Activated naive CD8-positive, alpha-beta T cell (primary cell): ENCODE data around the gene ANKRD17.
"Not testable (repeated sequence)": the region's sequence is repeated elsewhere in the genome, so short reads cannot be mapped to it uniquely, and the experiment has no call there.

Experiments used
- H3K27ac Mint-ChIP-seq: one replicate; pipeline ENCODE4 v1.8.0; 2021; ENCODE audit warnings: mixed read lengths
- H3K27me3 Mint-ChIP-seq: one replicate; pipeline ENCODE4 v1.8.0; 2021; ENCODE audit warnings: mixed read lengths
- H3K36me3 Mint-ChIP-seq: one replicate; pipeline ENCODE4 v1.8.0; 2021; ENCODE audit warnings: mixed read lengths
- H3K4me1 Mint-ChIP-seq: one replicate; pipeline ENCODE4 v1.8.0; 2021; ENCODE audit warnings: low read depth, mixed read lengths
- H3K4me3 Mint-ChIP-seq: one replicate; pipeline ENCODE4 v1.8.0; 2021; ENCODE audit warnings: mild to moderate bottlenecking, mixed read lengths
- H3K9me3 Mint-ChIP-seq: one replicate; pipeline ENCODE4 v1.8.0; 2021; ENCODE audit warnings: low read depth, mixed read lengths

The ANKRD17 gene

DNA sequence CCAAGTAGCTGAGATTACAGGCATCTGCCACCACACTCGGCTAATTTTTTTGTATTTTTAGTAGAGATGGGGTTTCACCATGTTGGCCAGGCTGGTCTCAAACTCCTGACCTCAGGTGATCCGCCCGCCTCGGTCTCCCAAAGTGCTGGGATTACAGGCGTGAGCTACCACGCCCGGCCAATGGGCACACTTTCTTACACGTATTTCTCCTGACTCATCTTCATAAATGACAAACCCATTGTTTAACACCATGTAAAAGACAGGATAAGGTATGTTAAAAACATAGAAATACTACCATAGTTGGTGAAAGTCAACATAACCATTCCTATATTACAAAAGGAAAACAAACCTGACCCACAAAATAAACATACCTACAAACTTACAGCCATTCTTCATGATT, 2.8 kb downstream of the ANKRD17 start:
- Mint-ChIP-seq H3K4me3 (peak overlapping the region; percentile 96), H3K36me3 (peaks cover 11% of the 10 kb centered on the region), H3K4me1 (peaks cover 73% of the 10 kb centered on the region)
- H3K9me3 Mint-ChIP-seq, H3K27ac Mint-ChIP-seq, H3K27me3 Mint-ChIP-seq: not testable (repeated sequence)

DNA sequence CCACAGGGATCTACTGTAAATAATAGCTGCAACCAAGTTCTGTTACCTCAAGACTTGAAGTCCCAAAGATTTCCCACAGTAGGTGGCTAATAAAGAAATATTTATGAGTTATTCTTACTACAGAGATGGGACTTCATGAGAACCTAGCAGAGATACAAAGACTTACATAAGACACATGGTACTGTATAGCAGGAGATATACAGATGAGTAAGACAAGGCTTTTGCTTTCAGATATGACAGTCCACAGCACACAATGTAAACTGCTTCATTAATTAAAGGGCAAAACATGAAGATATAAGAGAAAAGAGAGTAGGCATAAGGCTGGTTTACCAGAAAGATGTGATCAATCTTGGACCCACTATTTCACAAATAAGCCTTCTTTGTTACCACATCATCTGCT, 6.6 kb downstream of the ANKRD17 start:
- Mint-ChIP-seq H3K27ac (peak overlapping the region; percentile 68), H3K27me3 (no peaks in the 10 kb centered on the region), H3K9me3 (no peaks in the 10 kb centered on the region), H3K36me3 (peaks cover 20% of the 10 kb centered on the region), H3K4me1 (peaks cover 77% of the 10 kb centered on the region), H3K4me3 (no peak overlapping the region)

DNA sequence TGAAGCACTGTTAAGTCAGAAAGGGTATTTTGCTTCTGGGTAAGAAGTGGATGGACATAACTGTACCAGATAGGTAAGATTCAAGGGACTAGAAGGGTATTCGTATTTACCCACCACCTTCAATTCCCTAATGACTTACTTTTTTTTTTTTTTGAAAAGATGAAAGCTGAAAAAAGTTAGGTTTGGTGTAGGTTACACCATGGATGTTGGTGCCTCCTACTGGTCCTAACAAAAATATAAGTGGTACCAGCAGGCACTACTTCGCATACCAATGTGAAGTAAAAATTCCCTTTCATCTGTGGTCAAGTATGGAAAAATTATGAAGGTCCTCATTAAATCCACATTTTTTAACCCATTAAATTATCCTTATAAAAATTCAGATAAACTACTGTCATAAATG, 7.2 kb downstream of the ANKRD17 start:
- H3K4me1 Mint-ChIP-seq, result peaks cover 76% of the 10 kb centered on the region
- peaks cover 20% of the 10 kb centered on the region for H3K36me3 Mint-ChIP-seq
- no peak overlapping the region for H3K27ac Mint-ChIP-seq
- H3K4me3 Mint-ChIP-seq, result no peak overlapping the region
- no peaks in the 10 kb centered on the region for H3K9me3 Mint-ChIP-seq
- no peaks in the 10 kb centered on the region for H3K27me3 Mint-ChIP-seq

DNA sequence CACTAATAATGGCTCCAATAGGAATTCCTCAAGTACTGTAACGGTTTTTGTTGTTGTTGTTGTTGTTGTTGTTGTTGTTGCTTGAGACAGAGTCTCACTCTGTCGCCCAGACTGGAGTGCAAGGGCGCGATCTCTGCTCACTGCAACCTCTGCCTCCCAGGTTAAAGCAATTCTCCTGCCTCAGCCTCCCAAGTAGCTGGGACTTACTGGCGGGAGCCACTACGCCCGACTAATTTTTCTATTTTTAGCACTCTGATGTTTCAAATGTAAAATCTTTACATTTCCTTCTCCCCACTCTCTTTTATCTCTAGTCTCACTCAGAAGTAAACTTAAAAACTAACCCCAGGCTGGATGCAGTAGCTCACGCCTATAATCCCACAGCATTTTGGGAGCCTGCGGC, 8.0 kb downstream of the ANKRD17 start:
- Mint-ChIP-seq H3K4me3 (no peak overlapping the region), H3K4me1 (peaks cover 76% of the 10 kb centered on the region), H3K27me3 (no peaks in the 10 kb centered on the region), H3K27ac (no peak overlapping the region), H3K9me3 (no peaks in the 10 kb centered on the region), H3K36me3 (peaks cover 18% of the 10 kb centered on the region)

DNA sequence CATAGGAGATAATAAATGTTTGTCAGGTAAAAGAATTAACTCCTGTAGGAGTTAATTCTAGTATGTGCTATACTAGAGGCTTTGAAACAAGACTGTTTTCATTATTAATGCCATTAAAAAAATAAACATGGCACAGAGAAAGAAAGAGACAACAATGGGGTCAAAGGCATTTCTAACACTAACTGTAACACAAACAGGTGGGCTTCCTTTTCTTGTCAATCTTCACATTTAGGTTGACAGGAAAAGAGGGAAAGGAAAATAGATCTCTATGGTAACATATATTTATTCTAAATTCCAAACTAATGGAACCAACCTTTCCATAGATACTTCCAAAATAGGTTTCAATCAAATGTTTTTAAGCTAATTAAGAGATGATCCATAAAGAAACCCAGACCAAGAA, 9.8 kb downstream of the ANKRD17 start:
- Mint-ChIP-seq H3K36me3 (peaks cover 20% of the 10 kb centered on the region), H3K4me3 (no peak overlapping the region), H3K27ac (no peak overlapping the region), H3K4me1 (peaks cover 71% of the 10 kb centered on the region), H3K9me3 (no peaks in the 10 kb centered on the region), H3K27me3 (no peaks in the 10 kb centered on the region)

DNA sequence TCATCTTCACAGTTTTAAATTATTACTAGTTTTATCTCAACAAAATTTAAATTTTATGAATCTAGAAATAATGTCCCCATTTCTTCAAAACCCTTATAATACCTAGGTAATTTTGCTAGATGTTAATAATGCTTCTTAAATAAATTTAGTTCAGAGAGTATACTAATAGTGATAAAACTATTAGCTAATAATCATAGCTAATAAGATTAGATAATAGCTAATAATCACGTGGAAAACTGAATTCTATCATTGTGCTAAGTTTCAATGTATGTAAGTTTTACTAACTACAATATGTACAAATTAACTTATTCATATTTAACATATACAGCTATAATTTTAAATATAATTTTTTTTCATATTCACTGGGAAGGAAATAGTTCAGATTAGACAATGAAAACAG, 10.2 kb downstream of the ANKRD17 start:
- Mint-ChIP-seq H3K4me1 (peaks cover 71% of the 10 kb centered on the region), H3K4me3 (no peak overlapping the region), H3K36me3 (peaks cover 20% of the 10 kb centered on the region), H3K9me3 (no peaks in the 10 kb centered on the region), H3K27ac (no peak overlapping the region), H3K27me3 (no peaks in the 10 kb centered on the region)

DNA sequence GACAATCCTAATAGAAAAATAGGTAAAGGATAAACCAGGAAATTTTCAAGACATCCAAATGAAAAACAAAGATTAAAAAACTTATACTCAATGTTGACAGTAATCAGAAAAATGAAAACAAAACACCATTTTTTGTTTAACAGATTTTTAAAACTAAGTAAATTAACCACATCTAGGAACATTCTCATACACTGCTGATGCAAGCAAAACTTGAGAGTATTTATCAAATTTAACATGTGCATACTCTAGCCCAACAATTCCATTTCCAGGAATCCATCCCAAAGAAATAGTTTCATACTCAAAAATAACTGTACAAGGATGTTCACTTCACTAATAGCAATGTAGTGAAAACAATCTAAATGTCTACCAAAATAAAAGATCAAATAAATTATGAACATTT, 11.5 kb downstream of the ANKRD17 start:
- Mint-ChIP-seq H3K36me3 (peaks cover 20% of the 10 kb centered on the region), H3K27me3 (no peaks in the 10 kb centered on the region), H3K9me3 (no peaks in the 10 kb centered on the region), H3K4me3 (no peak overlapping the region), H3K4me1 (peaks cover 68% of the 10 kb centered on the region), H3K27ac (no peak overlapping the region)

DNA sequence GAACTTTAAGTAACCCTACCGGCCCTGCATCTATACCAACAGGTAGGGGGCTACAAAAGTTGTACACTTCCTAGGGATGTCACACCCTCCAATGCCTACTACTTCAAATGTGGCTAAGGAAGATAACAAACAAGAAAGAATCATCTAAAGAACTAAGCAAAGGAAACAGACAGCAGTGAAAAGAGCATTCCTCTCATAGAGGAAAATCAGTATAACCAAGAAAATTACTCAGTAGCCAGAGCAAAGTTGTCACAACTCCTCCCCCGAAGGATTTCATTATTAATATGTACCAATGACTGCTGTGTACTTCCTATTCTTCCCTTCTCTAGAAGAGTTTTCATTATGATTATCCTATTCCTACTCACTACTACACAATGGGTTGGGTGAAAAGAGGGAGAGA, 12.6 kb downstream of the ANKRD17 start:
- Mint-ChIP-seq H3K36me3 (peaks cover 17% of the 10 kb centered on the region), H3K9me3 (no peaks in the 10 kb centered on the region), H3K4me3 (no peak overlapping the region), H3K27me3 (no peaks in the 10 kb centered on the region), H3K4me1 (peaks cover 66% of the 10 kb centered on the region), H3K27ac (peak overlapping the region; percentile 61)

DNA sequence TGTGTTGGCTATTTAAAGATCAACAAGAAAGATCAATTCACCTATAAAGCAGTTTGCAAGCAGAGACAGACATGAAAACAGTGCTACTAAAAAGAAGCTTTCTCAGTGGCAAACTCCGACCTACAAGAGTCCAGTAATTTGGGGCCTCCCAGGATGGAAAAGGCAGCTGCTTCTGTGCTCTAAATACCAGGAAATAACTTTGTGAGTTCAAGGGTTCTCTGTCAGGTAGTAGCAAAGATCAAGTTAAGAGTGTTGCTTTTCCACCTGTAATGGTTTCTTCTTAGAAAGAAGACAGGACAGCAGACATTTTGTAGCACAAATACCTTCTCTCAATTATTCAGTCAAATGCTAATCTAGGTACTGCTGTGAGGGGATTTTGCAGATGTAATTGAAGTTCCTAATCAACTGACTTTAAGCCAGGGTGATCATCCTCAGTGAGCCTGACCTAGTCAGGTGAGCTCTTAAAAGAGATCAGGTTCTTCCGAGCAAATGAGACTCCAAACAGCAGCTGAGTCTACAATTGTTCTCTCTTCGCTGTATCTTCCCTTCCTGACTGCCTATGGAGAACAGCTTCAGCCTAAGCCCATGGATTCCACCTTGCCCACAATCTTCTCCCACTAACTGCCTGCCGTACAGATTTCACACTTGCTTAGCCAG, 13.5 kb downstream of the ANKRD17 start:
- Mint-ChIP-seq H3K4me3 (no peak overlapping the region), H3K4me1 (peaks cover 66% of the 10 kb centered on the region), H3K36me3 (peaks cover 13% of the 10 kb centered on the region), H3K27me3 (no peaks in the 10 kb centered on the region), H3K9me3 (no peaks in the 10 kb centered on the region), H3K27ac (peak overlapping the region; percentile 85)

DNA sequence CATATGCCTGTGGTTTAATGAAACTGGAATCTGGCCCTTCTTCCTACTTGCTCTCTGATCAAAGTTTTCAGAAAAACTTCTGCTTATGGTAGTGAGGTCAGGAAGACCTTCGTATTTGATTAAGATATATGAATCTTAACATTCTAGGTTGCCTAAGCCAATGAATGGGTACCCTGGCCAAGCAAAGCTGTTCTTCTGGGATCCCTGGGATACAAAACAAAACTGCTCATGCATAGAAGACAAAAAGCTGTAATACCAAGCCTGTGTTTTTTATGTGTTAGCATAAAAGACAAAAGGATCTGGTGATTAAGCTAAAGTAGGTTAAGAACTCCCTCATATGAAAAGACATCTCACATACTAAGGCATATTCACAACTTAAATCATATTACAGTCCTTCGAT, 21.6 kb downstream of the ANKRD17 start:
- H3K4me1 Mint-ChIP-seq, result peaks cover 52% of the 10 kb centered on the region

DNA sequence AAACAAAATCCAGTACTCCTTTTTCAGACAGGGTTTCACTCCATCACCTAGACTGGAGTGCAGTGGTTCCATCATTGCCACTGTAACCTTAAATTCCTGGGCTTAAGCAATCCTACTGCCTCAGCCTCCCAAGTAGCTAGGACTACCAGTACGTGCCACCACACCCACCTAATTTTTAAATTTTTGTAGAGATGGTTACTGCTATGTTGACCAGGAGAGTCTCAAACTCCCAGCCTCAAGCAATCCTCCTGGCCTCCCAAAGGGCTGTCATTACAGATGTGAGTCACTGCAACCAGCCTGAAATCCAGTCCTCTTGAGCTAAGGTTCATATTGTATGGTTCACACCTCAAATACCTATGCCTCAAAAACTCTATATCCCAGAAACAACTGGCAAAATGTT, 22.4 kb downstream of the ANKRD17 start:
- peaks cover 51% of the 10 kb centered on the region for H3K4me1 Mint-ChIP-seq
- H3K27me3 Mint-ChIP-seq, result no peaks in the 10 kb centered on the region
- H3K27ac Mint-ChIP-seq, result no peak overlapping the region
- no peak overlapping the region for H3K4me3 Mint-ChIP-seq
- H3K9me3 Mint-ChIP-seq, result no peaks in the 10 kb centered on the region
- H3K36me3 Mint-ChIP-seq, result peaks cover 20% of the 10 kb centered on the region

More for the DNA sequence above, 21.6 kb downstream of the ANKRD17 start:
- H3K4me3 Mint-ChIP-seq, result no peak overlapping the region
- H3K27ac Mint-ChIP-seq, result peak overlapping the region; percentile 59
- no peaks in the 10 kb centered on the region for H3K27me3 Mint-ChIP-seq
- peaks cover 18% of the 10 kb centered on the region for H3K36me3 Mint-ChIP-seq
- no peaks in the 10 kb centered on the region for H3K9me3 Mint-ChIP-seq

DNA sequence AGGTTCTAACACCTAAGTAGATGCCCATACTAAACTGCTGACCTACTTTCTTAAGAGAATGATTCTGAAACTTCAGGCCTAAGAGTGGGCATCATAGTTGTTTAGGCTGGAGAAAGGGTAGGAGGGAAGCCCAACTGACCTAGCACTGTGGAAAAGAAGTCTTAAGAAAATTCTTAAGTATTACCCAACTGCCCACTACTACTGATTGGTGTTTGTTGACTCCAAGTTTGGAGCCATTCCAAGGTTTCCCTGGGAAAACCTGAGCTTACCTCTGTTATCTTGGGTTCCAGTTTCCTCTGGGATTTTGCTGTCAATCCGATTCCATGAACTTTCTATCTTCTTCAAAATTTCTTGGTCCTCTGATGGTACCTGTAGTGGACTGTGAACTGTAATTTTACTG, 23.9 kb downstream of the ANKRD17 start:
- H3K4me3 Mint-ChIP-seq, result no peak overlapping the region
- H3K27ac Mint-ChIP-seq, result no peak overlapping the region
- H3K36me3 Mint-ChIP-seq, result peaks cover 25% of the 10 kb centered on the region

DNA sequence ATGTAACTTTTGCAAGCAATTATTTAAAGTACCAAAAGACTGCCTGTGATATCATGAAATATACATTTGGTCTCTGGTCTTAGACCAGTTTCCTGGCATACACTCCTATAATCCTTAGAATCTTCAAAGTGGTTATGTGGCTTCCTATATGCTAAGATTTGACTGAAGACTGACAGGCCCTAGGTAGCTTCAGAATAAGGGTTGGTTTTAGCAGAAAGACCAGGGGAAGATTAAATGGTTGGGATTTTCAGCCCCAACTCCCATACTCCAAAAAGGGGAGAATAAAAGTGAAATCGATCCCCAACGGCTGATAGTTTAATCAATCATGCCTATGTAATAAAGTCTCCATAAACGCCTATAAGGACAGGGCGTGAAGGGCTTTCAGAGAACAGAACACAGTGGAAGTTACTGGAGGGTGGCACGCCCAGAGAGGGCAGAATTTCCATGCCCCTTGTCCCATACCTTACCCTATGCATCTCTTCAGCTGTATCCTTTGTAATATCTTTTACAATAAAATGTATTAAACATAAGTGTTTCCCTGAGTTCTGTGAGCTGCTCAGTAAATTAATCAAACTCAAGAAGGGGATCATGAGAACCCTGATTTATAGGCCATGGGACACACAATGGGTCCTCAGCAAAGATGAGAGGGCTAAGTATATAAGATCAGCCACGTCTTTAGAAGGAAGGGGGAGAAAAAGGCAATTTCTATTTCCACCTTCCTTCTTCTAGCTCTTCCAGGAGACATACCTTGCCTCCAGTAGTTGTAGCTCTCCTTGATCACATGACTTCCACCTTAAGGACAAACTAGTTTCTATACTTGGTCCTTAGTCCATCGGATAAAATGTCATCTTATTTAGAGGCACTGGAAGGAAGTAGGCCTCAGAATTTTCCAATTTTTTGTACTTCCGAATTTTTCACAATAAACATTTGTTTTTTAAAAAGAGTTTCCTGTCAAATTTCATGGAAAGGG, 26.8 kb downstream of the ANKRD17 start:
- Mint-ChIP-seq H3K27me3 (no peaks in the 10 kb centered on the region), H3K27ac (peak overlapping the region; percentile 66), H3K4me3 (no peak overlapping the region), H3K4me1 (peaks cover 25% of the 10 kb centered on the region), H3K9me3 (no peaks in the 10 kb centered on the region), H3K36me3 (peaks cover 28% of the 10 kb centered on the region)

More for the DNA sequence above, 23.9 kb downstream of the ANKRD17 start:
- peaks cover 48% of the 10 kb centered on the region for H3K4me1 Mint-ChIP-seq
- H3K9me3 Mint-ChIP-seq, result no peaks in the 10 kb centered on the region
- H3K27me3 Mint-ChIP-seq, result no peaks in the 10 kb centered on the region

DNA sequence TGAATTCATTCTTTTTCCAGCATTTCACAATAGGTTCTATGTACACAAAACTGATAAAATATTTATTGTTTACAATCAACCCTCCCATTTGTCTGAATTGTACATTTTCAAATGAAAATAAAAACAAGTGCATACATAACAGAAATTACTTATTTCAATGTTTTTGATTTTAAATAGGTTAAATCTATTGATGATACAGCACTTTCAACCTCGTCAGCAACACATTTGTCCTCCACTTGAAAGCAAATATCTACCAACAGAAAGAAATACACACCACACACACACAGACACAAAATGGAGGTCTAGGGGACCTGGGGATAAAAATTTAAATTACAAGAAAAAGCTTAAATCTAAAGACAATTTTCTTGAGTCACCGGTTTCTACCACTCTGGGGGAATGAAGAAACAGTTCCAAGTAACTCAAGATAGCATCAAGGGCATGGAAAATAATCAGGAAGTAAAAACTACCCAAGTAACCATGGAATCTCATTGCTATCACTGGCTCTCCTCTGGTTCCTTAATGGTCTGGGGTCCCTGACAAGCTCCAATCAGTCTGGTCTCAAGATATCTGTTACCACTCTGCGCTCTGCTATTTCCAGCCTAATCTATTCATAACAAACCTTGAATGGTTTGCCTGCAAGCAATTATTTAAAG, 27.6 kb downstream of the ANKRD17 start:
- Mint-ChIP-seq H3K4me3 (no peak overlapping the region), H3K27me3 (no peaks in the 10 kb centered on the region), H3K4me1 (peaks cover 21% of the 10 kb centered on the region), H3K36me3 (peaks cover 28% of the 10 kb centered on the region), H3K9me3 (no peaks in the 10 kb centered on the region), H3K27ac (peak overlapping the region; percentile 18)

DNA sequence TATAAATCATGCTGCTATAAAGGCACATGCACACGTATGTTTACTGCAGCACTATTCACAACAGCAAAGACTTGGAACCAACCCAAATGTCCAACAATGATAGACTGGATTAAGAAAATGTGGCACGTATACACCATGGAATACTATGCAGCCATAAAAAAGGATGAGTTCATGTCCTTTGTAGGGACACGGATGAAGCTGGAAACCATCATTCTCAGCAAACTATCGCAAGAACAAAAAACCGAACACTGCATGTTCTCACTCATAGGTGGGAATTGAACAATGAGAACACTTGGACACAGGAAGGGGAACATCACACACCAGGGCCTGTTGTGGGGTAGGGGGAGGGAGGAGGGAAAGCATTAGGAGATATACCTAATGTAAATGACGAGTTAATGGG, 29.8 kb downstream of the ANKRD17 start:
- peaks cover 35% of the 10 kb centered on the region for H3K4me1 Mint-ChIP-seq
- not testable (repeated sequence) for H3K27ac Mint-ChIP-seq, H3K9me3 Mint-ChIP-seq, H3K4me3 Mint-ChIP-seq, H3K27me3 Mint-ChIP-seq
- peaks cover 18% of the 10 kb centered on the region for H3K36me3 Mint-ChIP-seq
